HepG2 (cell line): ENCODE data around the gene TMEM170B. TPM values are rescaled to one million over a fixed set of nuclear protein-coding genes. Genes with fewer than 3 reads are reported as not detected.
A peak's percentile ranks its signal among the peaks of the same experiment; 100 is the strongest.

Experiments used
- ATAC-seq: fragments of 200-7000 bp; cut with Tn5 transposase; 3 replicates; pipeline ENCODE4 v1.9.1; 2020; ENCODE audit warnings: mild to moderate bottlenecking, moderate library complexity
- BruUV-seq: library from RNA; stranded (reverse); fragments of 400-500 nt; replicated peaks from 2 replicates; lab custom pipeline; 2021; lab: Mats Ljungman, UMichigan
- CTCF ChIA-PET: fragments of 300-600 bp; formaldehyde crosslinking; extraction: SDS; loops from one replicate; lab custom pipeline; 2021; ENCODE audit warnings: low total read pairs, inconsistent platforms, low intra/inter-chr PET ratio; lab: Yijun Ruan, JAX
- POLR2A ChIA-PET: fragments of 350-600 bp; sonication (Branson Sonifier 250); formaldehyde crosslinking; loops from one replicate; lab custom pipeline; 2020; ENCODE audit warnings: antibody characterized with exemption, inconsistent platforms; lab: Yijun Ruan, JAX
- DNase-seq: peaks from one replicate; pipeline ENCODE4 v3.0.0-alpha.2; 2015; ENCODE audit warnings: low spot score
- FAIRE-seq: peaks from 3 replicates; lab custom pipeline; 2011; peaks lifted over from hg19 to GRCh38; lab: Jason Lieb, UNC
- H2AFZ ChIP-seq: one replicate; pipeline ENCODE4 v1.6.1; 2011; ENCODE audit warnings: low read length, inconsistent platforms
- H3K27ac ChIP-seq: fragments of 300-600 bp; 3 replicates; pipeline ENCODE4 v1.8.0; 2011; ENCODE audit warnings: mixed run types, mild to moderate bottlenecking, mixed read lengths, low read length, inconsistent platforms; ENCODE audit not compliant: insufficient read depth; ENCODE audit errors: extremely low read length
- H3K27me3 ChIP-seq, 2 experiments: fragments of 200-600 bp in 1 of 2; 2 replicates in 1 of 2; 3 replicates in 1 of 2; pipeline versions ENCODE4 v1.6.0 to v1.8.0; 2011; ENCODE audit warnings: low read length in 2 of 2, mild to moderate bottlenecking in 2 of 2, moderate library complexity in 2 of 2, inconsistent platforms in 1 of 2; ENCODE audit not compliant: insufficient read depth in 2 of 2, control insufficient read depth in 1 of 2
- H3K36me3 ChIP-seq, 2 experiments: fragments of 200-600 bp in 1 of 2; replicated peaks in 1 of 2; 2 replicates in 1 of 2; 3 replicates in 1 of 2; pipeline versions ENCODE4 v1.5.1 to v1.8.0; 2011; ENCODE audit warnings: low read length in 2 of 2, inconsistent platforms in 1 of 2; ENCODE audit not compliant: insufficient read depth in 2 of 2, control insufficient read depth in 1 of 2
- H3K4me1 ChIP-seq: 2 replicates; pipeline ENCODE4 v1.5.1; 2012; ENCODE audit warnings: low read length, inconsistent platforms; ENCODE audit not compliant: insufficient read depth
- H3K4me2 ChIP-seq: 2 replicates; pipeline ENCODE4 v1.6.0; 2011; ENCODE audit warnings: low read depth, low read length, inconsistent platforms
- H3K4me3 ChIP-seq, 3 experiments: fragments of 200-600 bp in 1 of 3; sonication (generic), shearing (Covaris generic) in 1 of 3; replicated peaks in 1 of 3; 2 replicates each; pipeline ENCODE4 v1.5.1; 2011 to 2016; ENCODE audit warnings: low read length in 3 of 3, inconsistent platforms in 2 of 3, low read depth in 2 of 3, mild to moderate bottlenecking in 2 of 3, control low read depth in 1 of 3, mixed read lengths in 1 of 3; ENCODE audit not compliant: insufficient read depth in 1 of 3
- H3K79me2 ChIP-seq: one replicate; pipeline ENCODE4 v1.6.1; 2011; ENCODE audit warnings: low read length, inconsistent platforms; ENCODE audit not compliant: insufficient read depth
- H3K9ac ChIP-seq: 2 replicates; pipeline ENCODE4 v1.6.0; 2011; ENCODE audit warnings: mild to moderate bottlenecking, low read depth, low read length, inconsistent platforms; ENCODE audit not compliant: insufficient read depth
- H3K9me3 ChIP-seq: 2 replicates; pipeline ENCODE4 v1.5.1; 2012; ENCODE audit warnings: mild to moderate bottlenecking, low read length
- H4K20me1 ChIP-seq: 2 replicates; pipeline ENCODE4 v1.6.0; 2011; ENCODE audit warnings: inconsistent platforms, mild to moderate bottlenecking, low read length, moderate library complexity; ENCODE audit not compliant: insufficient read depth
- CBX5 ChIP-seq: sonication (generic); formaldehyde crosslinking; IDR thresholded peaks from 2 replicates; pipeline ENCODE4 v1.4.0; 2020; ENCODE audit warnings: missing genetic modification reagents, borderline replicate concordance
- CC2D1A ChIP-seq: sonication (generic); formaldehyde crosslinking; IDR thresholded peaks from 2 replicates; pipeline ENCODE4 v1.8.1; 2023; ENCODE audit warnings: mild to moderate bottlenecking, missing genetic modification reagents
- GABPA ChIP-seq, 2 experiments: IDR thresholded peaks; 2 replicates each; pipeline ENCODE4 v1.6.1; 2011 to 2016; ENCODE audit warnings: low read depth in 2 of 2, low read length in 1 of 2, missing biosample characterization in 1 of 2, missing genetic modification characterization in 1 of 2
- HMG20A ChIP-seq: IDR thresholded peaks from 2 replicates; pipeline ENCODE4 v1.6.1; 2016; ENCODE audit warnings: borderline replicate concordance
- MAFF ChIP-seq: IDR thresholded peaks from 2 replicates; pipeline ENCODE4 v1.6.1; 2011; ENCODE audit warnings: low read depth, low read length, improper control_type of control experiment
- MAFG ChIP-seq: sonication (generic); formaldehyde crosslinking; IDR thresholded peaks from 2 replicates; pipeline ENCODE4 v1.5.1; 2020; ENCODE audit warnings: mild to moderate bottlenecking, missing genetic modification reagents
- MAFK ChIP-seq, 2 experiments: IDR thresholded peaks in 1 of 2; conservative IDR thresholded peaks in 1 of 2; 2 replicates each; pipeline ENCODE4 v1.6.1; 2011; ENCODE audit warnings: improper control_type of control experiment in 2 of 2, low read length in 2 of 2
- MLX ChIP-seq: IDR thresholded peaks from 2 replicates; pipeline ENCODE4 v1.6.1; 2016
- MLXIP ChIP-seq: sonication (generic); formaldehyde crosslinking; IDR thresholded peaks from 2 replicates; pipeline ENCODE4 v1.9.0; 2021; ENCODE audit warnings: missing genetic modification reagents, borderline replicate concordance
- NBN ChIP-seq: fragments of 450-650 bp; conservative IDR thresholded peaks from 2 replicates; pipeline ENCODE4 v1.6.1; 2017
- PHF8 ChIP-seq: sonication (generic); formaldehyde crosslinking; IDR thresholded peaks from 2 replicates; pipeline ENCODE4 v1.5.0; 2020; ENCODE audit warnings: missing genetic modification reagents
- POLR2AphosphoS5 ChIP-seq: IDR thresholded peaks from 2 replicates; pipeline ENCODE4 v1.6.1; 2012; ENCODE audit warnings: low read depth, low read length
- REXO4 ChIP-seq: sonication (generic); formaldehyde crosslinking; IDR thresholded peaks from 2 replicates; pipeline ENCODE4 v1.8.0; 2022; ENCODE audit warnings: missing genetic modification reagents, mild to moderate bottlenecking, borderline replicate concordance
- TEAD2 ChIP-seq: sonication (generic); formaldehyde crosslinking; IDR thresholded peaks from 2 replicates; pipeline ENCODE4 v1.9.0; 2021; ENCODE audit warnings: missing genetic modification reagents
- ZEB1 ChIP-seq: IDR thresholded peaks from 2 replicates; pipeline ENCODE4 v1.6.1; 2012; ENCODE audit warnings: mild to moderate bottlenecking, low read depth, inconsistent platforms; ENCODE audit not compliant: insufficient replicate concordance
- ZFP41 ChIP-seq: sonication (generic); formaldehyde crosslinking; IDR thresholded peaks from 2 replicates; pipeline ENCODE4 v1.4.0; 2020; ENCODE audit warnings: mild to moderate bottlenecking, missing genetic modification reagents, borderline replicate concordance
- ZNF510 ChIP-seq: sonication (generic); formaldehyde crosslinking; IDR thresholded peaks from 2 replicates; pipeline ENCODE4 v1.4.0; 2020; ENCODE audit warnings: low read depth, mild to moderate bottlenecking, missing genetic modification reagents
- ZNF660 ChIP-seq: sonication (generic); formaldehyde crosslinking; IDR thresholded peaks from 2 replicates; pipeline ENCODE4 v1.5.1; 2020; ENCODE audit warnings: mild to moderate bottlenecking, low read depth, missing genetic modification reagents, borderline replicate concordance
- ZNF883 ChIP-seq: sonication (generic); formaldehyde crosslinking; IDR thresholded peaks from 2 replicates; pipeline ENCODE4 v1.5.1; 2020; ENCODE audit warnings: mild to moderate bottlenecking, missing genetic modification reagents; ENCODE audit errors: not compliant biosample characterization
- WGBS: methylation state at CpG from one replicate; pipeline ENCODE4 v1.1.6; 2017; ENCODE audit warnings: low lambda C conversion rate; 5-methylcytosine and 5-hydroxymethylcytosine counted together
- in situ Hi-C: cut with HindIII; loops from 2 replicates; pipeline ENCODE4 v1.10.0; 2017; ENCODE audit warnings: low pct_unique_long_range_greater_than_20kb; ENCODE audit not compliant: extremely low pct_ligation_motif_present
- intact Hi-C: fragments of 100-400 bp; cut with micrococcal nuclease; formaldehyde crosslinking; loops from one replicate; pipeline ENCODE4 v1.10.0; 2022; ENCODE audit not compliant: unreplicated experiment
- polyA plus RNA-seq, 8 experiments: library from polyadenylated mRNA; depleted of rRNA in 3 of 8; stranded (reverse) in 7 of 8; unstranded in 1 of 8; fragments of >200 nt; fragmentation: Illumina TruSeq in 4 of 8; extraction: Trizol in 4 of 8; gene quantifications; 2 replicates each; pipeline versions ENCODE4 v1.2.1 to v1.2.3, GENCODE V29; 2011 to 2016; ENCODE audit warnings: low read depth in 4 of 8, missing spikeins in 1 of 8, mixed read lengths in 1 of 8; ENCODE audit not compliant: insufficient read depth in 1 of 8
- total RNA-seq, 5 experiments: library from RNA; depleted of rRNA; stranded (reverse); fragments of >200 nt; fragmentation: Illumina TruSeq; extraction: Trizol; gene quantifications; 2 replicates each; pipeline ENCODE4 v1.2.3, GENCODE V29; 2016; ENCODE audit warnings: low read depth in 1 of 5
- TF ChIP-seq, protein P1 (sequence below): sonication (generic); formaldehyde crosslinking; IDR thresholded peaks from 2 replicates; pipeline ENCODE4 v1.4.0; 2020; ENCODE audit warnings: missing genetic modification reagents

The TMEM170B gene
- total and polyA plus RNA-seq, 2 of the 13 experiments (the other 11 are each of a cell fraction or from before 2014, with no cell fraction given), result 3.3 to 9.4 TPM

- TF ChIP-seq ZNF510 (CRISPR knock-in tag) (no peak), REXO4 (no peak), PHF8 (CRISPR knock-in tag) (no peak), MLX (no peak), CC2D1A (CRISPR knock-in tag) (no peak), ZFP41 (CRISPR knock-in tag) (no peak), TEAD2 (CRISPR knock-in tag) (no peak), POLR2AphosphoS5 (no peak)
Observed at GRCh38 chr6:11542863-11543262, 5.3 kb downstream of the TMEM170B start (continued).

- no peak overlapping the region for H3K27ac ChIP-seq
- H2AFZ ChIP-seq, result no peak overlapping the region
- ChIA-PET CTCF (no interaction called here), POLR2A (no interaction called here)
- no peaks in the 10 kb centered on the region for H3K9me3 ChIP-seq
- FAIRE-seq (no peak), DNase-seq (no peak), ATAC-seq (no peak)
- intact Hi-C loops (no loop called here), in situ Hi-C loops (no loop called here)
- H3K36me3 ChIP-seq, result no peaks in the 10 kb centered on the region
- H3K4me1 ChIP-seq, result peaks cover 11% of the 10 kb centered on the region
- H4K20me1 ChIP-seq, result no peaks in the 10 kb centered on the region
- no peak overlapping the region for H3K9ac ChIP-seq
- H3K4me3 ChIP-seq, result no peak overlapping the region
- H3K4me2 ChIP-seq, result no peak overlapping the region
- no peaks in the 10 kb centered on the region for H3K27me3 ChIP-seq
- H3K79me2 ChIP-seq, result peaks cover 6% of the 10 kb centered on the region
- BruUV-seq, result no TSS peak
- 68% methylated on average over 4 of the region's 4 CpGs for WGBS
- TF ChIP-seq MLXIP (CRISPR knock-in tag) (no peak), CBX5 (no peak), MAFG (CRISPR knock-in tag) (no peak), NBN (no peak), MAFK (conservative IDR thresholded peaks at IDR 0.05 in 1 of 2, IDR thresholded peaks at IDR 0.05 in 1 of 2; ENCODE audit: low read length in 2 of 2) (peak; percentile 58 to 80), MAFF (peak; percentile 62), ZNF883 (CRISPR knock-in tag) (no peak), HMG20A (CRISPR knock-in tag) (no peak), ZEB1 (no peak), GABPA (IDR thresholded peaks at IDR 0.05; ENCODE audit: low read depth, low read length) (no peak), GABPA (CRISPR knock-in tag; IDR thresholded peaks at IDR 0.05; ENCODE audit: low read depth) (no peak), ZNF660 (CRISPR knock-in tag) (no peak)
- TF ChIP-seq, protein P1, sequence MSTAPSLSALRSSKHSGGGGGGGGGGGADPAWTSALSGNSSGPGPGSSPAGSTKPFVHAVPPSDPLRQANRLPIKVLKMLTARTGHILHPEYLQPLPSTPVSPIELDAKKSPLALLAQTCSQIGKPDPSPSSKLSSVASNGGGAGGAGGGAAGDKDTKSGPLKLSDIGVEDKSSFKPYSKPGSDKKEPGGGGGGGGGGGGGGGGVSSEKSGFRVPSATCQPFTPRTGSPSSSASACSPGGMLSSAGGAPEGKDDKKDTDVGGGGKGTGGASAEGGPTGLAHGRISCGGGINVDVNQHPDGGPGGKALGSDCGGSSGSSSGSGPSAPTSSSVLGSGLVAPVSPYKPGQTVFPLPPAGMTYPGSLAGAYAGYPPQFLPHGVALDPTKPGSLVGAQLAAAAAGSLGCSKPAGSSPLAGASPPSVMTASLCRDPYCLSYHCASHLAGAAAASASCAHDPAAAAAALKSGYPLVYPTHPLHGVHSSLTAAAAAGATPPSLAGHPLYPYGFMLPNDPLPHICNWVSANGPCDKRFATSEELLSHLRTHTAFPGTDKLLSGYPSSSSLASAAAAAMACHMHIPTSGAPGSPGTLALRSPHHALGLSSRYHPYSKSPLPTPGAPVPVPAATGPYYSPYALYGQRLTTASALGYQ (CRISPR knock-in tag), result no peak
Observed at GRCh38 chr6:11543919-11544518, 6.5 kb downstream of the TMEM170B start.
